ENCODE results near the gene PTPN21. TPM values are rescaled to one million over a fixed set of nuclear protein-coding genes. Genes with fewer than 3 reads are reported as not detected.

Gene PTPN21
- polyA plus RNA-seq, 1 of the 3 experiments (the other 2 are of a cell fraction), result 5.6 TPM

- 96% methylated on average over 3 of the region's 3 CpGs for WGBS (ENCODE audit: low lambda C conversion rate)
- Histone ChIP-seq H3K79me2 (ENCODE audit: insufficient read depth) (no peaks in the 10 kb centered on the region), H3K36me3 (replicated peaks in 1 of 2; ENCODE audit: control insufficient read depth in 1 of 2, insufficient read depth in 2 of 2, low read length in 1 of 2) (peaks cover 6 to 23% of the 10 kb centered on the region in 2 experiments), H3K4me3 (ENCODE audit: low read depth in 2 of 2, low read length in 1 of 2) (no peak overlapping the region), H4K20me1 (ENCODE audit: insufficient read depth) (no peaks in the 10 kb centered on the region), H3K4me1 (ENCODE audit: control insufficient read depth in 1 of 2, insufficient read depth in 2 of 2, low read depth in 1 of 2, low read length in 1 of 2) (no peaks in the 10 kb centered on the region; a peak in 1 of 4 replicates), H3K4me2 (no peak overlapping the region), H2AFZ (ENCODE audit: low read depth) (no peak overlapping the region), H3K27me3 (ENCODE audit: insufficient read depth) (no peaks in the 10 kb centered on the region), H3K27ac (ENCODE audit: low read depth in 2 of 2, low read length in 1 of 2) (no peak overlapping the region), H3K9ac (no peak overlapping the region), H3K9me3 (peaks cover 10% of the 10 kb centered on the region), H3K9me2 (no peaks in the 10 kb centered on the region), H3F3A (replicated peaks; ENCODE audit: insufficient read depth) (no peaks in the 10 kb centered on the region)
- CTCF ChIA-PET, result no interaction called here
- POLR2A ChIA-PET, result no interaction called here
- TF ChIP-seq PBX3 (IDR thresholded peaks at IDR 0.05) (no peak), RFX5 (IDR thresholded peaks at IDR 0.05; ENCODE audit: low read length) (no peak)
- no peak for DNase-seq
Observed at GRCh38 chr14:88420187-88420586, 134.6 kb downstream of the PTPN21 start.

DNA sequence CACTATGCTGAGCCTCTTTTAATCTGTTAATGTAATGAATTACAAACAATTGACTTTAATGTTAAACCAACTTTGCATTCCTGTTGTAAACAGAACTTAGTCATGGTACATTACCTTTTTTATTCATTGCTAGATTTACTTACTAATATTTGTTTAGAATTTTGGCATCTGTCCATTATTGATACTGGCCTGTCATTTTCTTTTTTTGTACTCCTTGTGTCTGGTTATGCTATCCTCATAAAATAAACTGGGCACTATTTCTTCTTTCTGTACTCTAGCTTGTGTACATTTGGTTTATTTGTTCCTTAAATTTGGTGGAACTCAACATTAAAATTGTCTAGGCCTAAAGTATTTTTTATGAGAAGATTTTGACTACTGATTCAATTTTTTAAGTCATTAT lies 137.2 kb downstream of the PTPN21 start:
- no peak overlapping the region for H3K4me3 ChIP-seq (ENCODE audit: low read depth in 2 of 2, low read length in 1 of 2)
- H4K20me1 ChIP-seq (ENCODE audit: insufficient read depth), result no peaks in the 10 kb centered on the region
- POLR2A ChIA-PET, result no interaction called here
- peaks cover 15% of the 10 kb centered on the region for H3K9me3 ChIP-seq
- DNase-seq, result no peak
- H3K36me3 ChIP-seq (replicated peaks in 1 of 2; ENCODE audit: control insufficient read depth in 1 of 2, insufficient read depth in 2 of 2, low read length in 1 of 2), result peaks cover 6 to 23% of the 10 kb centered on the region in 2 experiments
- H3K27ac ChIP-seq (ENCODE audit: low read depth in 2 of 2, low read length in 1 of 2), result no peak overlapping the region
- no peaks in the 10 kb centered on the region; a peak in 1 of 4 replicates for H3K4me1 ChIP-seq (ENCODE audit: control insufficient read depth in 1 of 2, insufficient read depth in 2 of 2, low read depth in 1 of 2, low read length in 1 of 2)
- CTCF ChIA-PET, result no interaction called here
- no peaks in the 10 kb centered on the region for H3K9me2 ChIP-seq
- no peak overlapping the region for H3K9ac ChIP-seq
- TF ChIP-seq TEAD4 (IDR thresholded peaks at IDR 0.05; ENCODE audit: borderline replicate concordance, insufficient read depth), result no peak
- no peak for TF ChIP-seq RXRA (IDR thresholded peaks at IDR 0.05; ENCODE audit: borderline replicate concordance, low read depth)
- TF ChIP-seq, protein P1, sequence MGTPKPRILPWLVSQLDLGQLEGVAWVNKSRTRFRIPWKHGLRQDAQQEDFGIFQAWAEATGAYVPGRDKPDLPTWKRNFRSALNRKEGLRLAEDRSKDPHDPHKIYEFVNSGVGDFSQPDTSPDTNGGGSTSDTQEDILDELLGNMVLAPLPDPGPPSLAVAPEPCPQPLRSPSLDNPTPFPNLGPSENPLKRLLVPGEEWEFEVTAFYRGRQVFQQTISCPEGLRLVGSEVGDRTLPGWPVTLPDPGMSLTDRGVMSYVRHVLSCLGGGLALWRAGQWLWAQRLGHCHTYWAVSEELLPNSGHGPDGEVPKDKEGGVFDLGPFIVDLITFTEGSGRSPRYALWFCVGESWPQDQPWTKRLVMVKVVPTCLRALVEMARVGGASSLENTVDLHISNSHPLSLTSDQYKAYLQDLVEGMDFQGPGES (IDR thresholded peaks at IDR 0.05; ENCODE audit: low read depth, low read length), result no peak
- no peak for TF ChIP-seq FOXJ3 (CRISPR knock-in tag; IDR thresholded peaks at IDR 0.05)
- no peak for TF ChIP-seq TAF1 (IDR thresholded peaks at IDR 0.05; ENCODE audit: borderline replicate concordance, low read depth, low read length)
- no peak for TF ChIP-seq JUND (IDR thresholded peaks at IDR 0.05)
- no peak for TF ChIP-seq FOXM1 (IDR thresholded peaks at IDR 0.05; ENCODE audit: low read depth)
- no peak for TF ChIP-seq YY1 (IDR thresholded peaks at IDR 0.05; ENCODE audit: low read depth)
- no peak for TF ChIP-seq RCOR1 (IDR thresholded peaks at IDR 0.05; ENCODE audit: low read length)
- no peak for TF ChIP-seq POLR2AphosphoS5 (IDR thresholded peaks at IDR 0.05; ENCODE audit: low read depth, low read length)
- no peak for TF ChIP-seq SMC3 (IDR thresholded peaks at IDR 0.05; ENCODE audit: low read depth, low read length)
- TF ChIP-seq NRF1 (IDR thresholded peaks at IDR 0.05; ENCODE audit: low read depth, low read length), result no peak
- H3K27me3 ChIP-seq (ENCODE audit: insufficient read depth), result no peaks in the 10 kb centered on the region
- H3F3A ChIP-seq (replicated peaks; ENCODE audit: insufficient read depth), result no peaks in the 10 kb centered on the region
- no peak overlapping the region for H3K4me2 ChIP-seq
- no peaks in the 10 kb centered on the region for H3K79me2 ChIP-seq (ENCODE audit: insufficient read depth)
- no peak overlapping the region for H2AFZ ChIP-seq (ENCODE audit: low read depth)

Small RNA genes lying within 50 kb of the gene (small RNA-seq; reads per million reads assigned to genes)
- 0 reads per million in 7 experiments for gene RNU4-22P

Other genes starting within 250 kb of the PTPN21 start
- not detected in 2 replicates for gene KCNK10, start 231.7 kb downstream of the PTPN21 start, polyA plus RNA-seq (2012; rRNA removed)
- gene SPATA7, start 169.3 kb downstream of the PTPN21 start, polyA plus RNA-seq (2012; rRNA removed), result 3.5 and 4.5 TPM in 2 replicates
- gene ZC3H14, start 8.0 kb upstream of the PTPN21 start, polyA plus RNA-seq (2012; rRNA removed), result 61.5 and 79.0 TPM in 2 replicates
- 0.23 and 1.1 TPM in 2 replicates for gene EML5, start 237.9 kb upstream of the PTPN21 start, polyA plus RNA-seq (2012; rRNA removed)

All from SK-N-SH (cell line).